Measurements from ENCODE around the gene SLFN12L. TPM values are rescaled to one million over a fixed set of nuclear protein-coding genes. Genes with fewer than 3 reads are reported as not detected.
"Not testable (repeated sequence)": the region's sequence is repeated elsewhere in the genome, so short reads cannot be mapped to it uniquely, and the experiment has no call there.

Gene SLFN12L
- total RNA-seq, 1 donor from 2014 or later, result 0.62 TPM

- no peak for DNase-seq
These were observed 40.8 kb downstream of the SLFN12L start for GRCh38 chr17:35496451-35497290.

GRCh38 chr17:35493040-35493439 is 44.4 kb downstream of the SLFN12L start:
- DNase-seq, result no peak

GRCh38 chr17:35491417-35491816 is 46.1 kb downstream of the SLFN12L start:
- DNase-seq, result no peak

GRCh38 chr17:35489944-35490343 is 47.5 kb downstream of the SLFN12L start:
- DNase-seq, result no peak

GRCh38 chr17:35488991-35489390 is 48.5 kb downstream of the SLFN12L start:
- no peak for DNase-seq

GRCh38 chr17:35486920-35487732 is 50.4 kb downstream of the SLFN12L start:
- DNase-seq, result peak; percentile 37

- DNase-seq, result no peak
These were observed 58.2 kb downstream of the SLFN12L start for GRCh38 chr17:35479271-35479670.

GRCh38 chr17:35477248-35477647 is 60.2 kb downstream of the SLFN12L start:
- DNase-seq, result no peak

GRCh38 chr17:35476283-35476820 is 61.1 kb downstream of the SLFN12L start:
- no peak for DNase-seq

GRCh38 chr17:35468475-35468874 is 69.0 kb downstream of the SLFN12L start:
- DNase-seq, result no peak

GRCh38 chr17:35467824-35468223 is 69.7 kb downstream of the SLFN12L start:
- no peak for DNase-seq

GRCh38 chr17:35460354-35460851 is 77.1 kb downstream of the SLFN12L start:
- peak; percentile 35 for DNase-seq

- DNase-seq, result not testable (repeated sequence)
These were observed 83.4 kb downstream of the SLFN12L start for GRCh38 chr17:35454035-35454434.

- DNase-seq, result no peak
These were observed 84.3 kb downstream of the SLFN12L start for GRCh38 chr17:35453171-35453570.

- peak; percentile 42 for DNase-seq
These were observed 88.0 kb downstream of the SLFN12L start for GRCh38 chr17:35449371-35449931.

- DNase-seq, result no peak
These were observed 88.6 kb downstream of the SLFN12L start for GRCh38 chr17:35448899-35449227.

GRCh38 chr17:35448214-35448898 is 89.1 kb downstream of the SLFN12L start, which contains the start of gene SLFN13:
TSS of gene SLFN13 (minus strand) at chr17:35448766. CDS start at chr17:35445680, 3,086 bp downstream.
- peak; percentile 65 for DNase-seq

- DNase-seq, result peak; percentile 77
These were observed 90.0 kb downstream of the SLFN12L start for GRCh38 chr17:35447499-35447898.

GRCh38 chr17:35438433-35438832 is 99.0 kb downstream of the SLFN12L start:
- DNase-seq, result no peak

GRCh38 chr17:35433075-35433894 is 104.2 kb downstream of the SLFN12L start:
- peak; percentile 93 for DNase-seq

All from tongue (tissue), 2 donors.